H1 (cell line): ENCODE measurements around the gene MIA2.

Experiments used
- CREB1 ChIP-seq: IDR thresholded peaks from 2 replicates; pipeline ENCODE4 v1.6.1; 2012; ENCODE audit warnings: inconsistent platforms
- CTCF ChIP-seq, 3 experiments: IDR thresholded peaks; 1 replicate in 2 of 3; 2 replicates in 1 of 3; pipeline versions ENCODE4 v1.5.1 to v1.6.1; 2011; ENCODE audit warnings: low read length in 3 of 3, mild to moderate bottlenecking in 3 of 3, inconsistent platforms in 2 of 3, low read depth in 1 of 3, moderate library complexity in 1 of 3; ENCODE audit not compliant: insufficient read depth in 1 of 3; ENCODE audit errors: control extremely low read depth in 1 of 3
- FOSL1 ChIP-seq: IDR thresholded peaks from 2 replicates; pipeline ENCODE4 v1.6.1; 2011; ENCODE audit warnings: mild to moderate bottlenecking, low read depth, low read length, moderate library complexity; ENCODE audit not compliant: insufficient read depth
- JUN ChIP-seq: IDR thresholded peaks from 2 replicates; pipeline ENCODE4 v1.6.1; 2011; ENCODE audit warnings: low read depth, mild to moderate bottlenecking, improper control_type of control experiment, low read length
- JUND ChIP-seq: IDR thresholded peaks from 2 replicates; pipeline ENCODE4 v1.6.1; 2011; ENCODE audit warnings: mild to moderate bottlenecking, improper control_type of control experiment, low read length
- KDM5A ChIP-seq: fragments of 200-600 bp; IDR thresholded peaks from 2 replicates; pipeline ENCODE4 v1.7.1; 2012; ENCODE audit warnings: mild to moderate bottlenecking, low read length, inconsistent platforms, mixed read lengths
- MAX ChIP-seq: IDR thresholded peaks from 2 replicates; pipeline ENCODE4 v1.6.1; 2012; ENCODE audit warnings: inconsistent platforms
- POLR2A ChIP-seq, 2 experiments: IDR thresholded peaks; 1 replicate in 1 of 2; 2 replicates in 1 of 2; pipeline ENCODE4 v1.6.1; 2011; ENCODE audit warnings: low read depth in 2 of 2, low read length in 2 of 2, mild to moderate bottlenecking in 2 of 2; ENCODE audit errors: control extremely low read depth in 1 of 2
- RNF2 ChIP-seq: fragments of 200-900, 300-1000 bp; sonication (generic); IDR thresholded peaks from 2 replicates; pipeline ENCODE4 v1.7.1; 2016; ENCODE audit warnings: borderline replicate concordance, low read depth, mild to moderate bottlenecking, antibody characterized with exemption, low read length; ENCODE audit not compliant: poor library complexity, severe bottlenecking; ENCODE audit errors: missing control alignments
- SIN3A ChIP-seq, 2 experiments: IDR thresholded peaks in 1 of 2; conservative IDR thresholded peaks in 1 of 2; 2 replicates each; pipeline ENCODE4 v1.6.1; 2011 to 2012; ENCODE audit warnings: low read length in 2 of 2, improper control_type of control experiment in 1 of 2, low read depth in 1 of 2, mild to moderate bottlenecking in 1 of 2
- TEAD4 ChIP-seq: IDR thresholded peaks from 2 replicates; pipeline ENCODE4 v1.6.1; 2012; ENCODE audit warnings: low read depth, low read length, inconsistent platforms, mixed read lengths
- YY1 ChIP-seq: IDR thresholded peaks from 2 replicates; pipeline ENCODE4 v1.6.1; 2011; ENCODE audit warnings: low read depth, mild to moderate bottlenecking, low read length
- TF ChIP-seq, protein P1 (sequence below): IDR thresholded peaks from 2 replicates; pipeline ENCODE4 v1.6.1; 2011; ENCODE audit warnings: low read length, improper control_type of control experiment

DNA sequence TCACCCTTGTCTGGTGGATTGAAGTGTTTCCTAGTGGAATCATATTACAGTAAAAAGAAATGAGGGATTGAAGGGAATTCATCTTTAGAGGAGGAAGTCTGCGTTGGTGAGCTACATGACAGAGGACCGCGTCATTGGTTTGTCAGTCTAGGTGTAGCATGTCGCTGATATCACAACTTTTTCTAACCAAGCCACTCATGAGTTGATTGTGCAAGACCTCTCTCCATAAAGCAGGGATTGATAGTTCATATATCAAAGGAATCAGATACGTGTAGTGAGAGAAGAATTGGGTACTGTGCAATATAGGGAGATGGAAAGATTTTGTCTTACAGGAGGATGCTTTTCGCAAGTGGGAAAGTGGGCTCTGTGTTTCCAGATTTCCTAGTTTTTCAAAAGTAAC is 201.5 kb downstream of the MIA2 start:
- TF ChIP-seq TEAD4, result no peak
- TF ChIP-seq CTCF (IDR thresholded peaks at IDR 0.05; ENCODE audit: control extremely low read depth in 1 of 3, insufficient read depth in 1 of 3, low read depth in 1 of 3, low read length in 3 of 3), result no peak
- no peak for TF ChIP-seq POLR2A (IDR thresholded peaks at IDR 0.05; ENCODE audit: control extremely low read depth in 1 of 2, low read depth in 2 of 2, low read length in 2 of 2)
- TF ChIP-seq CREB1, result no peak
- TF ChIP-seq JUN, result no peak
- TF ChIP-seq MAX, result no peak
- no peak for TF ChIP-seq RNF2
- TF ChIP-seq JUND, result no peak
- TF ChIP-seq FOSL1, result no peak
- no peak for TF ChIP-seq YY1
- no peak for TF ChIP-seq KDM5A
- TF ChIP-seq, protein P1, sequence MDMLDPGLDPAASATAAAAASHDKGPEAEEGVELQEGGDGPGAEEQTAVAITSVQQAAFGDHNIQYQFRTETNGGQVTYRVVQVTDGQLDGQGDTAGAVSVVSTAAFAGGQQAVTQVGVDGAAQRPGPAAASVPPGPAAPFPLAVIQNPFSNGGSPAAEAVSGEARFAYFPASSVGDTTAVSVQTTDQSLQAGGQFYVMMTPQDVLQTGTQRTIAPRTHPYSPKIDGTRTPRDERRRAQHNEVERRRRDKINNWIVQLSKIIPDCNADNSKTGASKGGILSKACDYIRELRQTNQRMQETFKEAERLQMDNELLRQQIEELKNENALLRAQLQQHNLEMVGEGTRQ, result no peak
- TF ChIP-seq SIN3A (conservative IDR thresholded peaks at IDR 0.05 in 1 of 2, IDR thresholded peaks at IDR 0.05 in 1 of 2; ENCODE audit: low read depth in 1 of 2, low read length in 2 of 2), result no peak
